Endothelial cell (in vitro differentiated cells): ENCODE measurements around the gene ARHGEF3. TPM values are rescaled to one million over a fixed set of nuclear protein-coding genes. Genes with fewer than 3 reads are reported as not detected.

Experiments
- DNase-seq: peaks from one replicate; pipeline ENCODE4 v3.0.0; 2021; ENCODE audit warnings: low spot score
- H3K27ac Mint-ChIP-seq: one replicate; pipeline ENCODE4 v1.8.0; 2021; ENCODE audit warnings: mixed read lengths, inconsistent platforms; ENCODE audit not compliant: unreplicated experiment
- H3K27me3 Mint-ChIP-seq: one replicate; pipeline ENCODE4 v1.8.0; 2021; ENCODE audit warnings: mild to moderate bottlenecking, moderate library complexity, mixed read lengths, inconsistent platforms; ENCODE audit not compliant: unreplicated experiment
- H3K36me3 Mint-ChIP-seq: one replicate; pipeline ENCODE4 v1.8.0; 2021; ENCODE audit warnings: mild to moderate bottlenecking, low read depth, mixed read lengths, inconsistent platforms; ENCODE audit not compliant: unreplicated experiment
- H3K4me1 Mint-ChIP-seq: one replicate; pipeline ENCODE4 v1.8.0; 2021; ENCODE audit warnings: mild to moderate bottlenecking, mixed read lengths, inconsistent platforms; ENCODE audit not compliant: unreplicated experiment
- H3K4me3 Mint-ChIP-seq: one replicate; pipeline ENCODE4 v1.8.0; 2021; ENCODE audit warnings: mild to moderate bottlenecking, mixed read lengths, inconsistent platforms; ENCODE audit not compliant: unreplicated experiment
- H3K9me3 Mint-ChIP-seq: one replicate; pipeline ENCODE4 v1.8.0; 2021; ENCODE audit warnings: mixed read lengths, inconsistent platforms; ENCODE audit not compliant: unreplicated experiment
- CTCF ChIP-seq: fragments of 200-600 bp; sonication (generic); IDR thresholded peaks from one replicate; pipeline ENCODE4 v1.5.0; 2021; ENCODE audit warnings: antibody characterized with exemption; ENCODE audit not compliant: unreplicated experiment
- total RNA-seq: library from RNA; stranded (reverse); fragmentation: NEBNext Ultra II Directional; extraction: Animal tissue kit (Norgen Biotek cat#: 25700); gene quantifications from one replicate; pipeline ENCODE4 v1.2.1, GENCODE V29; 2021; ENCODE audit not compliant: unreplicated experiment

ARHGEF3 gene
- total RNA-seq, 1 donor from 2014 or later = 4.0 TPM

- Mint-ChIP-seq H3K27ac (peak overlapping the region; percentile 1), H3K4me1 (peaks cover 4% of the 10 kb centered on the region), H3K27me3 (peaks cover 3% of the 10 kb centered on the region), H3K36me3 (no peaks in the 10 kb centered on the region), H3K9me3 (no peaks in the 10 kb centered on the region), H3K4me3 (peak overlapping the region; percentile 93)
- TF ChIP-seq CTCF = no peak
- peak; percentile 4 for DNase-seq
Observed at GRCh38 chr3:56800832-56801661, 702 bp downstream of the ARHGEF3 start.

DNA sequence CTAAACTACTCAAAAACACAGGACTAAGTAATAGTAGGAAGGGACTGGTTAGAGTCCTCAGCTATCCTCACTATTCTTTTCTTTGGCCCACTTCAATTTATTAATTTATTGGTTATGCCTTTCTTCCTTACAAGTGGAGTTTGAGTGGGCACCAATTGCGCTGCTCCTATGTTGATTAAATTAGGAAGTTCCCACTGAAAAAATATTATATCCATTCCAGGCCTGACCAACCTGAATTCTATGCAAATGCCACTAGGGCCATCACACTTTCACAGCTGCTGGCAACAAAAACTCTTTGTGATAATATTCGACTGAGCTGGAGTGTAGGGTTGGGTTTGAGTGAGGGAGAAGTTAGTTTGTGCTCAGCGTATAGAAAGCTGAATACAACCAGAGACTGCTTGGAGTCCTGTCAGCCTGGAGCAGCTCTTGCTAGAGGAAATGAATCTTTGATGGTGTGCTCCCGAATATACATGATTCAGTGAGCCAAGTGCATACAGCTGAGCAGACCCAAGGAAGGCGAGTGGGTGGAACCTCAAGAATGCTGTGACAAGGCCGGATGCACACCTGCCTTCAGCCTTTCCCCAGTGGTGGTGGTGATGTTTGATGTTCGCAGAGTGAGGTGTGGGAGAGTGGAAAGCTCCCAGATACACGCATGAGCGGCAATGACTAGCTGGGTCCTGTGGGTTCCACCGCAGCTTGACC, 1.5 kb downstream of the ARHGEF3 start:
- peaks cover 3% of the 10 kb centered on the region for H3K27me3 Mint-ChIP-seq
- no peak for TF ChIP-seq CTCF
- H3K27ac Mint-ChIP-seq = no peak overlapping the region
- H3K4me3 Mint-ChIP-seq = no peak overlapping the region
- no peaks in the 10 kb centered on the region for H3K36me3 Mint-ChIP-seq
- H3K9me3 Mint-ChIP-seq = no peaks in the 10 kb centered on the region
- no peak for DNase-seq
- H3K4me1 Mint-ChIP-seq = peaks cover 4% of the 10 kb centered on the region

DNA sequence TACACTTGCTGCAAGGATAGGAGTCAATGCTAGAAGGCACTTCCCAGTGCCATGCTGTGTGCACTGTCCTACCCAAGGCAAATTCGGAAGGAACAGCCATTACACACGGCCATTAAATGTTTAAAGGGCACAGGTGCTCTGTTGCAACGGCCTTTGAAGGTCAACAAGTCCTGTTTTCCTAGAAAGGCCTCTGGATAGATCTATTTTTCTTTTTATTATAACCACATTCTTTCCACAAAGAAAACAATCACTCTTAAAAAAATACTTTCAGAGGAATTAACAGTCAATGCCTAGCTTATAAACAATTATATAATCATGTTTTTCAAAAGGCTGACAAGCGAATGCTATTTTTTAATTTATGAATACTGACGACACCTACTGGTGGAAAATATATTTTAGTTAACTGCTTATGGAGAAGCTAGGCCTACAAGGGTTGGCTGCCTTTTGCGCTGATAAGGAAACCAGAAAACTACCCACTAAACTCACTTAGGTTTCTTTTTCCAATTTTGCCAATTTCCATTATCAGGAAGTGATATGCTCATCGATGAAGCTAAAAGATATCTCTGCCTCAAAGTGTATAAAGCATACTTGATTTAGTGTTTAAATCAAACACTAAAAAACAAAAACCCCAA, 2.4 kb downstream of the ARHGEF3 start:
- no peak for DNase-seq
- Mint-ChIP-seq H3K27ac (no peak overlapping the region), H3K27me3 (peaks cover 3% of the 10 kb centered on the region), H3K36me3 (no peaks in the 10 kb centered on the region), H3K9me3 (no peaks in the 10 kb centered on the region), H3K4me1 (peaks cover 4% of the 10 kb centered on the region), H3K4me3 (no peak overlapping the region)
- TF ChIP-seq CTCF = peak; percentile 88

- no peak overlapping the region for H3K27ac Mint-ChIP-seq
- H3K27me3 Mint-ChIP-seq = no peaks in the 10 kb centered on the region
- TF ChIP-seq CTCF = no peak
- peaks cover 4% of the 10 kb centered on the region for H3K4me1 Mint-ChIP-seq
- no peak overlapping the region for H3K4me3 Mint-ChIP-seq
- DNase-seq = no peak
- H3K36me3 Mint-ChIP-seq = no peaks in the 10 kb centered on the region
- H3K9me3 Mint-ChIP-seq = no peaks in the 10 kb centered on the region
Observed at GRCh38 chr3:56796996-56797395, 4.8 kb downstream of the ARHGEF3 start.

DNA sequence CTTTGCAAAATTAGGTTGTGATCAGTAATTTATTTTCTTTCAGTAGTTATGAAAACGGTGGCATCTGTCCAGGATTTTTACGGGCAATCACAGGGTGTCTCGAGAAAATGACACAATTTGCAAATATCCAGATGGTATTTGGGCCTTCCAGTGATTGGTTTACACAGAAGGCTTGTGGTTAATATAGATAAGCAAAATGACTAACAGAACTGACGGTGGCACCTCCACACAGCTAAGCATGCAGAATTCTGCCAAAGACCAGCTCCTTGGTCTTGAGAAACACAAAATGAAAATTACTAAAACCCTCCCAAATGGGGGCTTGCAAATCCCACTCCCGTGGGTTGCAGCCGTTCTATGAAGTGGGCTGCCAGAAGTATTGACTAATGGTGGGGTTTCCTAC, 5.5 kb downstream of the ARHGEF3 start:
- no peak for DNase-seq
- Mint-ChIP-seq H3K4me3 (no peak overlapping the region), H3K27me3 (no peaks in the 10 kb centered on the region), H3K27ac (no peak overlapping the region), H3K9me3 (no peaks in the 10 kb centered on the region), H3K4me1 (peaks cover under 1% of the 10 kb centered on the region), H3K36me3 (no peaks in the 10 kb centered on the region)
- TF ChIP-seq CTCF = no peak
